Osteoblast (primary cell): Measurements from ENCODE around the gene OR6C65. TPM values are rescaled to one million over a fixed set of nuclear protein-coding genes. Genes with fewer than 3 reads are reported as not detected.
"Not testable (repeated sequence)": the region's sequence is repeated elsewhere in the genome, so short reads cannot be mapped to it uniquely, and the experiment has no call there.

Experiments
- DNase-seq: peaks from one replicate; pipeline ENCODE4 v3.0.0; 2011; ENCODE audit warnings: low spot score, mixed read lengths; ENCODE audit not compliant: insufficient read length; ENCODE audit errors: missing footprints
- H2AFZ ChIP-seq: 2 replicates; pipeline ENCODE4 v1.6.0; 2011; ENCODE audit warnings: mild to moderate bottlenecking, low read length
- H3K27ac ChIP-seq: 2 replicates; pipeline ENCODE4 v1.5.1; 2011; ENCODE audit warnings: mild to moderate bottlenecking, low read depth, low read length, moderate library complexity
- H3K27me3 ChIP-seq: 2 replicates; pipeline ENCODE4 v1.6.0; 2012; ENCODE audit warnings: mild to moderate bottlenecking, control low read depth, inconsistent platforms, low read length, moderate library complexity; ENCODE audit not compliant: insufficient read depth
- H3K36me3 ChIP-seq: 2 replicates; pipeline ENCODE4 v1.5.1; 2011; ENCODE audit warnings: mild to moderate bottlenecking, low read length, control low read depth, moderate library complexity; ENCODE audit not compliant: insufficient read depth
- H3K4me1 ChIP-seq: 2 replicates; pipeline ENCODE4 v1.5.1; 2011; ENCODE audit warnings: mild to moderate bottlenecking, low read length, control low read depth, moderate library complexity; ENCODE audit not compliant: insufficient read depth
- H3K4me2 ChIP-seq: 2 replicates; pipeline ENCODE4 v1.6.0; 2011; ENCODE audit warnings: mild to moderate bottlenecking, low read length; ENCODE audit not compliant: insufficient read depth
- H3K4me3 ChIP-seq: fragments of 200-600 bp; sonication (generic); 3 replicates; pipeline ENCODE4 v1.5.1; 2012; ENCODE audit warnings: mild to moderate bottlenecking, low read length, inconsistent platforms; ENCODE audit not compliant: insufficient read depth
- H3K79me2 ChIP-seq: 2 replicates; pipeline ENCODE4 v1.6.0; 2012; ENCODE audit warnings: mild to moderate bottlenecking, low read length, control low read depth, inconsistent platforms; ENCODE audit not compliant: insufficient read depth
- H3K9me3 ChIP-seq: 2 replicates; pipeline ENCODE4 v1.5.1; 2011; ENCODE audit warnings: low read depth, low read length, control low read depth
- H4K20me1 ChIP-seq: 2 replicates; pipeline ENCODE4 v1.6.0; 2012; ENCODE audit warnings: mild to moderate bottlenecking, low read length, control low read depth; ENCODE audit not compliant: insufficient read depth
- total RNA-seq: library from RNA; depleted of rRNA; stranded (reverse); fragments of >200 nt; gene quantifications from 2 replicates; pipeline ENCODE4 v1.2.3, GENCODE V29; 2012
- TF ChIP-seq, protein P1 (sequence below): IDR thresholded peaks from 2 replicates; pipeline ENCODE4 v1.5.1; 2011; ENCODE audit warnings: mild to moderate bottlenecking, low read depth, low read length, moderate library complexity; ENCODE audit errors: extremely low read depth

OR6C65 gene
- total RNA-seq, 1 donor = not detected

DNA sequence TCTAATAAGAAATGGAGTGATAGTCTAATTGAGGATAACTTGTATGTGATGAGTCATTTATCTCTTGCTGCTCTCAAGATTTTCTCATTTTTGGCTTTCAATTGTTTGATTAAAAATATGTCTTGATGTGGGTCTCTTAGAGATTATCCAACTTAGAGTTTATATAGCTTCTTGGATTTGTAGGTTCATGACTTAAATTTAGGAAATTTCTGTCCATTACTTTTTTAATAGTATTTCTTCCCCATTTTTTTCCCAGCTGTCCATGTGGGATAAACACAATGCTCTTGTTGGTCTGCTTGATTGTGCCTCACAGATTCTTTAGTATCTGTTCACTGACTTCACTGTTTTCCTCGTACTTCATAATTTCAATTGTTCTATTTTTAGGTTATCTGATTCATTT, 7.5 kb downstream of the OR6C65 start:
- Histone ChIP-seq H4K20me1 (no peaks in the 10 kb centered on the region), H3K27me3 (no peaks in the 10 kb centered on the region), H3K36me3 (no peaks in the 10 kb centered on the region), H3K4me2 (no peak overlapping the region), H3K4me1 (no peaks in the 10 kb centered on the region), H3K79me2 (no peaks in the 10 kb centered on the region), H3K27ac (no peak overlapping the region), H3K9me3 (no peaks in the 10 kb centered on the region), H3K4me3 (no peak overlapping the region), H2AFZ (no peak overlapping the region)
- TF ChIP-seq, protein P1, sequence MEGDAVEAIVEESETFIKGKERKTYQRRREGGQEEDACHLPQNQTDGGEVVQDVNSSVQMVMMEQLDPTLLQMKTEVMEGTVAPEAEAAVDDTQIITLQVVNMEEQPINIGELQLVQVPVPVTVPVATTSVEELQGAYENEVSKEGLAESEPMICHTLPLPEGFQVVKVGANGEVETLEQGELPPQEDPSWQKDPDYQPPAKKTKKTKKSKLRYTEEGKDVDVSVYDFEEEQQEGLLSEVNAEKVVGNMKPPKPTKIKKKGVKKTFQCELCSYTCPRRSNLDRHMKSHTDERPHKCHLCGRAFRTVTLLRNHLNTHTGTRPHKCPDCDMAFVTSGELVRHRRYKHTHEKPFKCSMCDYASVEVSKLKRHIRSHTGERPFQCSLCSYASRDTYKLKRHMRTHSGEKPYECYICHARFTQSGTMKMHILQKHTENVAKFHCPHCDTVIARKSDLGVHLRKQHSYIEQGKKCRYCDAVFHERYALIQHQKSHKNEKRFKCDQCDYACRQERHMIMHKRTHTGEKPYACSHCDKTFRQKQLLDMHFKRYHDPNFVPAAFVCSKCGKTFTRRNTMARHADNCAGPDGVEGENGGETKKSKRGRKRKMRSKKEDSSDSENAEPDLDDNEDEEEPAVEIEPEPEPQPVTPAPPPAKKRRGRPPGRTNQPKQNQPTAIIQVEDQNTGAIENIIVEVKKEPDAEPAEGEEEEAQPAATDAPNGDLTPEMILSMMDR = no peak
- no peak for DNase-seq

DNA sequence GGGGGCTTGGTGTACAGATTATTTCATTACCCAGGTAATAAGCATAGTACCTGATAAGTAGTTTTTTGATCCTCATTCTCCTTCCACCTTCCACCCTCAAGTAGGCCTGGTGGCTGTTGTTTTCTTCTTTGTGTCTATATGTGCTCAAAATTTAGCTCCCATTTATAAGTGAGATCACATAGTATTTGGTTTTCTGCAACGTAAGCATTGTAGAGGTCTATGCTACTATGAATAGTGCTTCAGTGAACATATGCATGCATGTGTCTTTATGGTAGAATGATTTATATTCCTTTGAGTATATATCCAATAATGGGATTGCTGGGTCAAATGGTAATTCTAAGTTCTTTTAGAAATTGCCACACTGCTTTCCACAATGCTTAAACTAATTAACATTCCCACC, 8.8 kb downstream of the OR6C65 start:
- H4K20me1 ChIP-seq, H3K4me1 ChIP-seq, DNase-seq, H3K4me2 ChIP-seq, H3K79me2 ChIP-seq, H2AFZ ChIP-seq, H3K4me3 ChIP-seq, H3K27me3 ChIP-seq, H3K36me3 ChIP-seq, H3K27ac ChIP-seq, H3K9me3 ChIP-seq: not testable (repeated sequence)

DNA sequence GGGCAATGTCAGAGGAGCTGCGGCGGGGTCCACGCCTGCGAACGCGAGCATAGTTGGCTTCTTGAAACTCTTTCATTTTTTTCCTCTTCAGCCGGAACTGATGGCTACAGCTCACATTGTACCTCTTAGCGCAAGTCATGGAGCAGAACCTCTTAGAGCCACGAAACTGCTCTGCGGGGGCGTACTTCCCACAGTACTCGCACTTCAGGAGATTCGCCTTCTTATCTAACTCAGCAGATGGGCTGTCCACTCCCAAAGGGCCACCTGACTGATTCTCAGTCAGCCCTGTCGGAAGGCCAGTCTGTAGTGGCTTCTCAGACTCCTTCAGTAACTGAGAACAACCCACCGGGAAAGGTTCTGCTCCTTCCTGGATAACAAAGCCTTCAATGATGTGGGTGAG, 11.8 kb downstream of the OR6C65 start:
- not testable (repeated sequence) for H3K9me3 ChIP-seq, H2AFZ ChIP-seq, DNase-seq, H3K4me1 ChIP-seq, H3K27ac ChIP-seq, H3K36me3 ChIP-seq, H3K4me3 ChIP-seq, H4K20me1 ChIP-seq, H3K79me2 ChIP-seq, H3K27me3 ChIP-seq, H3K4me2 ChIP-seq

DNA sequence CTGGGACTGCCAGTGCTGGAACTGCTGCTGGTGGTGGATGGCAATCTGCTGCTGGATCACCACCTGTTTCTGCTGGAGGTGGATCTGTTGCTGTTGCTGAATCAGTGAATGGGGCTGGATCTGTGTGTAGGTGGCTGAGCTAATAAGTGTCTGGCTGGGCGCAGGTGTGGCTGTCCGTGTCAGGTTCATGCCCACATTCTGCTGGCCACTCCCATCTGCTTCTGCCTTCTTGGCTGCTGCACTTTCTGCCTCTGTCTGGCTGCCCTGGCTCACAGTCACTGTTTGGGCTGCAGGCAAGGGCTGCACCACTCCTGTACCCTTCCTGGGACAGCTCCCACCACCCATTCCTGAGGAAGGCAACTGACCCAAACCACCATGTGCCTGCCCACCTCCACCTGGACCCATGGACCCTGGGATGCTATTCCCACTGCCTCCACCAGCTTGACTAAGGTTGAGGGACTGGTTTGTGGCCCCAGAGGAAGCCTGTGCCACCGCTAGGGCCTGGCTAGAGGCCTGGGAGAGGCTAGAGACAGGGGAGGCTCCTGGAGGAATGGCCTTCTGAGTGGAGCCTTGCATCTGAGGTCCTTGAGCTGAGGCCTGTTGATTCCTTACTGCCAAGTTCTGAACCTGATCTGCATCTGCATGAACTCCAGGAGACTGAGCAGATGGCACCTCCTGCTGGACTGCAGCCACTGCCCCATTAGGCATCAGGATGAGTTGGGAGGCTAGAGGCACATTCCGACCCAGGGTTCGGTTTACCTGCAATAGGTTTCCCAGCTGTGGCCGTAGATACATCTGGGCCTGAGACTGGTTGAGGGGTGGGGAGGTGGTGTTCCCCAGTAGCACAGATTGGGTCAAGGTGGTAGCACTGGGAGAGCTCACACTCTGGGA, 13.4 kb downstream of the OR6C65 start:
- not testable (repeated sequence) for H4K20me1 ChIP-seq, DNase-seq, H3K27ac ChIP-seq, H3K36me3 ChIP-seq, H3K27me3 ChIP-seq, H3K9me3 ChIP-seq, H3K4me1 ChIP-seq, H3K79me2 ChIP-seq, H2AFZ ChIP-seq, H3K4me2 ChIP-seq, H3K4me3 ChIP-seq

DNA sequence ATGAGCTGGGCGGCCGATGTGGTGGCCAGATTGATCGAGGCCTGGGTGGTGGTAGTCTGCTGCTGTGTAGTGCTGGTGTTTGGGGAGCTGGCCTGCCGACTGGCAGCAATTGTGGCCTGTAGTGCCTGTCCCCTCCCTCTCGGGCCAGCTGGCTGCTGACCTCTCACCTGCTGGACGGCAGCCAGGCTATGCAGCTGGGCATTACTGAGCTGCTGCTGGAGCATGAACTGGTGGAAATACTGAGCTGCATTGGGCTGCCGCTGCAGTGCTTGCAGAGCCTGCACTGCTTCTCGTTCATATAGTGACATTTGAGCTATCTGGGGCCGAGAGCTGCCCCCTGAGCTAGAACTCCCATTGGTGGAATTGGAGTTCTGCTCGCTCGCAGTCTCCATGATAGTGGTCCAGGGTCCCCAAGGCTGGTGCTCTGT, 14.1 kb downstream of the OR6C65 start:
- not testable (repeated sequence) for H3K79me2 ChIP-seq, H3K9me3 ChIP-seq, H3K4me3 ChIP-seq, H3K36me3 ChIP-seq, H3K27me3 ChIP-seq, H3K4me1 ChIP-seq, H3K4me2 ChIP-seq, H2AFZ ChIP-seq, DNase-seq, H4K20me1 ChIP-seq, H3K27ac ChIP-seq

DNA sequence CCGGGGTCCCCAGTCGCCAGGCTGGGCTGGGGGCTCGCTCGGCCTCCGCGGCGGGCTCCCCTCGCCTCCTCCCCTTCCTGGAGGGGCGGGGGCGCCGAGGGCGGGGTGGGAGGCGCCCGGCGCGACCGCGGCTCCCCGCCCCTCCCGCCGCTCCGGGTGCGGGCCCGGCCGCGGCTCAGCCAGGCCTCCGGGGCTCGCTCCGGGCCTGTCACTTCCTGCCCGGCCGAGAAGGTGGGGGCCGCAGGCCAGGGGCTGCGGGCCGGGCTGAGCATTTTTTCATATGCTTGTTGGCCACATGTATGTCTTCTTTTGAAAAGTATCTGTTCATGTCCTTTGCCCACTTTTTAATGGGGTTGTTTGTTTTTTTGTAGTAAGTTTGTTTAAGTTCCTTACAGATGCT, 14.6 kb downstream of the OR6C65 start:
- not testable (repeated sequence) for H3K9me3 ChIP-seq, H3K27me3 ChIP-seq, H3K27ac ChIP-seq, H3K4me2 ChIP-seq, H3K4me3 ChIP-seq, H4K20me1 ChIP-seq, DNase-seq, H3K79me2 ChIP-seq, H3K36me3 ChIP-seq, H2AFZ ChIP-seq, H3K4me1 ChIP-seq
